ENCODE measurements around the gene MEIKIN. TPM values are rescaled to one million over a fixed set of nuclear protein-coding genes. Genes with fewer than 3 reads are reported as not detected.
"Not testable (repeated sequence)": the region's sequence is repeated elsewhere in the genome, so short reads cannot be mapped to it uniquely, and the experiment has no call there.

MEIKIN gene
- total and polyA plus RNA-seq, 2 of the 8 experiments (the other 6 are each of a cell fraction or from before 2014, with no cell fraction given): not detected

GRCh38 chr5:131902266-131902665 lies 43.2 kb downstream of the MEIKIN start:
- H3K9me3 ChIP-seq (ENCODE audit: insufficient read depth in 2 of 2, low read depth in 1 of 2, low read length in 1 of 2); H3K14ac ChIP-seq (ENCODE audit: insufficient read length); H3K4me3 ChIP-seq (ENCODE audit: extremely low read depth in 1 of 4, insufficient read depth in 2 of 4, low read depth in 3 of 4, low read length in 4 of 4); H3K4me2 ChIP-seq (ENCODE audit: insufficient read depth in 1 of 2, low read depth in 2 of 2, low read length in 2 of 2); H3K23me2 ChIP-seq (ENCODE audit: low read depth, low read length); POLR2A ChIA-PET (ENCODE audit: partially characterized antibody); FAIRE-seq; H2BK15ac ChIP-seq (ENCODE audit: low read length); CTCF ChIA-PET (ENCODE audit: partially characterized antibody); H4K8ac ChIP-seq (ENCODE audit: extremely low read depth, insufficient read depth, low read length); H3K27me3 ChIP-seq (replicated peaks in 1 of 4; ENCODE audit: control insufficient read depth in 3 of 4, extremely low read depth in 1 of 4, insufficient read depth in 3 of 4, low read length in 3 of 4); H2BK5ac ChIP-seq (ENCODE audit: low read depth, low read length); H3K27ac ChIP-seq (ENCODE audit: low read depth, low read length); H2BK20ac ChIP-seq (ENCODE audit: low read length); H4K91ac ChIP-seq (replicated peaks; ENCODE audit: insufficient read length, low read length); H3K4ac ChIP-seq (replicated peaks; ENCODE audit: insufficient read length, low read depth, low read length); H3K36me3 ChIP-seq (ENCODE audit: control insufficient read depth in 2 of 4, insufficient read depth in 4 of 4, low read length in 3 of 4); H3K79me1 ChIP-seq (ENCODE audit: low read depth, low read length); DNase-seq (ENCODE audit: low read depth in 1 of 2, low spot score in 2 of 2); H3K56ac ChIP-seq (replicated peaks; ENCODE audit: insufficient read length, low read depth, low read length); H3K4me1 ChIP-seq (replicated peaks in 1 of 4; ENCODE audit: control insufficient read depth in 3 of 4, insufficient read depth in 4 of 4, low read length in 3 of 4); H3K79me2 ChIP-seq (ENCODE audit: control insufficient read depth in 1 of 2, insufficient read depth in 2 of 2, low read length in 2 of 2); H2AK5ac ChIP-seq (ENCODE audit: low read depth, low read length); H2BK120ac ChIP-seq (replicated peaks; ENCODE audit: low read depth, low read length); H2BK12ac ChIP-seq (ENCODE audit: low read depth, low read length); H3K23ac ChIP-seq (ENCODE audit: insufficient read length); H3K18ac ChIP-seq (ENCODE audit: extremely low read depth, low read length); H2AFZ ChIP-seq (ENCODE audit: low read length); H4K5ac ChIP-seq (ENCODE audit: insufficient read length, low read depth, low read length); H4K20me1 ChIP-seq (replicated peaks in 1 of 2; ENCODE audit: control insufficient read depth in 1 of 2, insufficient read depth in 2 of 2, low read length in 2 of 2); H3K9ac ChIP-seq (replicated peaks in 1 of 4; ENCODE audit: extremely low read depth in 1 of 4, low read depth in 3 of 4, low read length in 3 of 4): not testable (repeated sequence)
- 96% methylated on average over 1 of the region's 1 CpG; no CpG with 5 or more reads in 1 of the 2 experiments for WGBS, 2 experiments (ENCODE audit: extremely low coverage in 1 of 2, insufficient coverage in 1 of 2, insufficient read length in 1 of 2, insufficient replicate concordance in 2 of 2, low coverage in 1 of 2, low lambda C conversion rate in 2 of 2, missing lambda C conversion rate in 1 of 2)
